SK-N-MC (cell line): ENCODE data around the gene E2F1.

ENCODE experiments used
- EZH2 ChIP-seq: fragments of 200-600 bp; sonication (generic); IDR thresholded peaks from one replicate; pipeline ENCODE4 v1.6.1; 2017; ENCODE audit warnings: antibody characterized with exemption
- POLR2AphosphoS5 ChIP-seq: IDR thresholded peaks from 2 replicates; pipeline ENCODE4 v1.6.1; 2012; ENCODE audit warnings: mild to moderate bottlenecking, low read depth, low read length, borderline replicate concordance

- no peak for TF ChIP-seq POLR2AphosphoS5
- TF ChIP-seq EZH2: no peak
Observed at GRCh38 chr20:33667676-33668465, 18.3 kb downstream of the E2F1 start.
